ENCODE data around the gene CCDC85C.

CCDC85C gene

GRCh38 chr14:99552572-99553216, 51.3 kb downstream of the CCDC85C start:
- no peak for DNase-seq

GRCh38 chr14:99552021-99552553, 51.9 kb downstream of the CCDC85C start:
- DNase-seq = no peak

GRCh38 chr14:99551034-99551922, 52.7 kb downstream of the CCDC85C start:
- no peak for DNase-seq

- no peak for DNase-seq
Observed at GRCh38 chr14:99550387-99550992, 53.5 kb downstream of the CCDC85C start.

- no peak for DNase-seq
Observed at GRCh38 chr14:99549684-99550083, 54.3 kb downstream of the CCDC85C start.

- no peak for DNase-seq
Observed at GRCh38 chr14:99548871-99549515, 55.0 kb downstream of the CCDC85C start.

GRCh38 chr14:99548255-99548654, 55.8 kb downstream of the CCDC85C start:
- DNase-seq = no peak

- DNase-seq = peak; percentile 45
Observed at GRCh38 chr14:99546234-99546879, 57.6 kb downstream of the CCDC85C start.

GRCh38 chr14:99545586-99545985, 58.4 kb downstream of the CCDC85C start:
- no peak for DNase-seq

- no peak for DNase-seq
Observed at GRCh38 chr14:99544991-99545390, 59.0 kb downstream of the CCDC85C start.

GRCh38 chr14:99543985-99544384, 60.0 kb downstream of the CCDC85C start:
- DNase-seq = no peak

GRCh38 chr14:99543370-99543769, 60.6 kb downstream of the CCDC85C start:
- DNase-seq = no peak

- no peak for DNase-seq
Observed at GRCh38 chr14:99542566-99542965, 61.4 kb downstream of the CCDC85C start.

GRCh38 chr14:99541677-99542470, 62.1 kb downstream of the CCDC85C start:
- DNase-seq = no peak

- DNase-seq = no peak
Observed at GRCh38 chr14:99541211-99541610, 62.8 kb downstream of the CCDC85C start.

GRCh38 chr14:99540196-99541032, 63.6 kb downstream of the CCDC85C start:
- no peak for DNase-seq

GRCh38 chr14:99539491-99539890, 64.5 kb downstream of the CCDC85C start:
- DNase-seq = no peak

GRCh38 chr14:99538733-99539132, 65.3 kb downstream of the CCDC85C start:
- no peak for DNase-seq

- no peak for DNase-seq
Observed at GRCh38 chr14:99538275-99538674, 65.7 kb downstream of the CCDC85C start.

- peak; percentile 96 for DNase-seq
Observed at GRCh38 chr14:99537399-99537798, 66.6 kb downstream of the CCDC85C start.

Data from NCI-H226 (cell line).